ENCODE data around the gene MCTP1. TPM values are rescaled to one million over a fixed set of nuclear protein-coding genes. Genes with fewer than 3 reads are reported as not detected.

MCTP1 gene
- total RNA-seq, 1 donor from 2014 or later: 1.7 TPM

DNA sequence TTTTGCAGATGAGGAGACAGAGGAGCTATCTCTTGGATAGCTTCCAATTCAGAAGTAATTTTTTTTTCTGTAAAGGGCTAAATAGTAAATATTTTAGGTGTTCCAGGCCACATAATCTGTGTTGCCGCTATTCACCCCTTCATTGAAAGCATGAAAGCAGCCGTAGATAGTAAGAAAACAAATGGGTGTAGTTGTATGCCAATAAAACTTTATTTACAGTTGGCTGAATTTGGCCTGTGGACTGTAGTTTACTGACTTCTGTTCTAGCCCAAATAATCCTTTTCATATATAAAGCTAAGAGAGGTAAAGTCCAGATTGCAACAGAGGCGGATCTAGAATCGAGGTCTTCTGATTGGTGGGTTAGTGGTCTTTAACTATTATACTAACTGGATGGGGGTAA lies 537.5 kb downstream of the MCTP1 start:
- Mint-ChIP-seq H3K9me3 (peaks cover 7% of the 10 kb centered on the region), H3K4me3 (no peak overlapping the region), H3K36me3 (ENCODE audit: low read depth) (no peaks in the 10 kb centered on the region), H3K4me1 (peaks cover 20% of the 10 kb centered on the region), H3K27ac (ENCODE audit: unreplicated experiment) (no peak overlapping the region), H3K27me3 (ENCODE audit: low read depth) (no peaks in the 10 kb centered on the region)
- no peak for DNase-seq (ENCODE audit: low read depth, low spot score)
- TF ChIP-seq, protein P1, sequence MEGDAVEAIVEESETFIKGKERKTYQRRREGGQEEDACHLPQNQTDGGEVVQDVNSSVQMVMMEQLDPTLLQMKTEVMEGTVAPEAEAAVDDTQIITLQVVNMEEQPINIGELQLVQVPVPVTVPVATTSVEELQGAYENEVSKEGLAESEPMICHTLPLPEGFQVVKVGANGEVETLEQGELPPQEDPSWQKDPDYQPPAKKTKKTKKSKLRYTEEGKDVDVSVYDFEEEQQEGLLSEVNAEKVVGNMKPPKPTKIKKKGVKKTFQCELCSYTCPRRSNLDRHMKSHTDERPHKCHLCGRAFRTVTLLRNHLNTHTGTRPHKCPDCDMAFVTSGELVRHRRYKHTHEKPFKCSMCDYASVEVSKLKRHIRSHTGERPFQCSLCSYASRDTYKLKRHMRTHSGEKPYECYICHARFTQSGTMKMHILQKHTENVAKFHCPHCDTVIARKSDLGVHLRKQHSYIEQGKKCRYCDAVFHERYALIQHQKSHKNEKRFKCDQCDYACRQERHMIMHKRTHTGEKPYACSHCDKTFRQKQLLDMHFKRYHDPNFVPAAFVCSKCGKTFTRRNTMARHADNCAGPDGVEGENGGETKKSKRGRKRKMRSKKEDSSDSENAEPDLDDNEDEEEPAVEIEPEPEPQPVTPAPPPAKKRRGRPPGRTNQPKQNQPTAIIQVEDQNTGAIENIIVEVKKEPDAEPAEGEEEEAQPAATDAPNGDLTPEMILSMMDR (conservative IDR thresholded peaks at IDR 0.05): no peak

DNA sequence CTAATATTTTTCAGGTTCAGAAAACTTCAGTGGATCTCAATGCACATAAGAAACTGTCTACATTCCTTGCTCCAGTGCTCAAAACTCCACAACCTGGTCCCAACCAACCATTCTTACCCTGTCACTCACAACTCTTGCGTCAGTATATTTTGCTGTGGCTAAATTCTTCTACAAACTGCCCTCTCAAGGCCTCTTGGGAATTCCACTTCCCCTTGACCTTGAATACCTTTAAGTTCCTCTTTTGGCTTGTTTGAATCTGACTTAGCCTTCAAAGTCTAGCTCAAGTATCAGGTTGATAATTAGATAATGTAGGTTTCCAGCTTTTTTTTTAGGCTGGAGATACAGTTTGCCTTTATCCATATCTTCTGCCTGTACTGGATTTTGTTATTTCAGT lies 538.2 kb downstream of the MCTP1 start:
- no peaks in the 10 kb centered on the region for H3K27me3 Mint-ChIP-seq (ENCODE audit: low read depth)
- no peak overlapping the region for H3K4me3 Mint-ChIP-seq
- no peaks in the 10 kb centered on the region for H3K36me3 Mint-ChIP-seq (ENCODE audit: low read depth)
- DNase-seq (ENCODE audit: low read depth, low spot score): no peak
- H3K9me3 Mint-ChIP-seq: peaks cover 7% of the 10 kb centered on the region
- H3K4me1 Mint-ChIP-seq: peaks cover 18% of the 10 kb centered on the region
- H3K27ac Mint-ChIP-seq (ENCODE audit: unreplicated experiment): no peak overlapping the region
- TF ChIP-seq, protein P1 (conservative IDR thresholded peaks at IDR 0.05): no peak

DNA sequence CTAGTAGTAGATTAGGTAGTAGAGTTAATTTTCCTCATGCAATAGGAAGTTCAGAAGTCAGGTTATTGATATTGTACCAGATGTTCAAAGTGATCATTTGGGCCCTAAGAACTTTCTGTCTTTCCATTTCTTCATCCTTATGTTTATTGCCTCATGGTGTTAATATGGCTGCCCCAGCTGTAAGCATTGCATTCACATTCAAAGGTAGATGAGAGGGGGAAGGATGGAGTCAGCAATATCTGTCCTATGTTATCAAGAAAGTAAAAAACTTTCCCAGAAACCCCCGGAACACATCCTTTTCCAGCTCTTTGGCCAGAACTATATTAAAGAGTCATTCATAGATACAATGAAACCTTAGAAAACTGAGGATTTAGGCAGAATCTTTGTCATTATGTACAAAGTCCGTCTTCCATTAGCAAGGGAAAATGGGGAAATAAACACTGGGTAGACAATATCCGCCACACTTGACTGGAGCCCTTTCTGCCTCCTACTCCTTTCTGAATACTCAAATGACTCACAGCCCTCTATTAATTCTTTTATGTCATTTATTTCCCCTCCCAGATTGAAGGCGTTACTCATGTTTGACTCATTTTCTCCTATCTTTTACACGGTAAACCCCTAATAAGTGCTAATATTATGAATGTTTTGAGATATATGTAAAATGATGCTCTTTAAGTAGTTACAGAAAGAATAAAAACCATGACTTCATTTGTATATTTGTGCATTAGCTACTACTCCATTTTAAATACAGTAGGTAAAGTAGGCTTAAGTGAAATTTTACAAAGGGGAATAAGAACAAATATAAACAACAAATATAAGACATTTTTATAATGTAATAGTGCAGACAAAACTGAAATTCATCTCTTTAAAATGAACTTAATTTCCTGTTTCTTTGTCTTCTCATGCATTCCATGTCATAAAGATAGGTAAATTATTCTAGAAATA lies 538.8 kb downstream of the MCTP1 start:
- peaks cover 7% of the 10 kb centered on the region for H3K9me3 Mint-ChIP-seq
- no peak overlapping the region for H3K27ac Mint-ChIP-seq (ENCODE audit: unreplicated experiment)
- peaks cover 11% of the 10 kb centered on the region for H3K4me1 Mint-ChIP-seq
- no peak for DNase-seq (ENCODE audit: low read depth, low spot score)
- TF ChIP-seq, protein P1 (conservative IDR thresholded peaks at IDR 0.05): no peak
- H3K4me3 Mint-ChIP-seq: no peak overlapping the region
- H3K36me3 Mint-ChIP-seq (ENCODE audit: low read depth): no peaks in the 10 kb centered on the region
- no peaks in the 10 kb centered on the region for H3K27me3 Mint-ChIP-seq (ENCODE audit: low read depth)

DNA sequence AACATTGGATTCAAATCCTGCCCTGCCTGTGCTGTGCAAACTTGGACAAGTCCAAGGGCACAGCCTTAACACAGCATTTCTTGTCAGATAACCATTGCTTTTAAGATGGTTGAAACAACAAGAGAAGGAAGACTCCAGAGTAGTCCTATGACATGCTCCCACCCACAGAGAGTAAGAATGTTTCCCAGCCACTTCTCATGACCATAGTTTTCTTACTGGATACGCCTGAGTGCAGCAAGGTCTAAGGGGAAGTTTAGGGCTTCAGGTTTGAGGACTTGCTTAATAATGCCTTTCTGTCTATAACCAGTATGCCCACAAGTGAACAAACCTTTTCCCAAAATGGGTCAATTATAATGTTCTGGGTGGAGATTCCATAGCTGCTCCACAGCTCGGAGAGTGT lies 540.0 kb downstream of the MCTP1 start:
- H3K36me3 Mint-ChIP-seq (ENCODE audit: low read depth): no peaks in the 10 kb centered on the region
- peak overlapping the region; percentile 62 for H3K27ac Mint-ChIP-seq (ENCODE audit: unreplicated experiment)

DNA sequence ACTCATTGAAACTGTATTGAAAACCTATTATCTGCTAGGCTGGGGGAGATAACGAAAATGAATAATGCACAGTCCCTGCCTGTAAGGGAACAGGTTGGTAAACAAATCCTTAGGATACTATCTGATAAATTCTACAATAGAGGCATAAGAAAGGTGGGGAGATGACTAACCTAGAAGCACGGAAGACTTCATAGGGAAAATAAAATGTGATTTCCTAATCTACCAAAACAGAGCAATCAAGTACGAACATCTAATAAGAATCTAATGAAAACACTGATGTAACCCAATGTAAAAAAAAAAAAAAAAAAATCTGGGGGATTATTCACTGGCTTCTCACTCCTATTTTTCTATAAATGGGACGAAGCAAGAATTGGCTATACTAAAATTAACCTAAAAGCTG lies 542.0 kb downstream of the MCTP1 start:
- TF ChIP-seq, protein P1 (conservative IDR thresholded peaks at IDR 0.05): no peak
- DNase-seq (ENCODE audit: low read depth, low spot score): no peak
- peaks cover 6% of the 10 kb centered on the region for H3K4me1 Mint-ChIP-seq
- H3K36me3 Mint-ChIP-seq (ENCODE audit: low read depth): no peaks in the 10 kb centered on the region
- peaks cover 5% of the 10 kb centered on the region for H3K9me3 Mint-ChIP-seq
- H3K27ac Mint-ChIP-seq (ENCODE audit: unreplicated experiment): no peak overlapping the region
- no peak overlapping the region for H3K4me3 Mint-ChIP-seq
- no peaks in the 10 kb centered on the region for H3K27me3 Mint-ChIP-seq (ENCODE audit: low read depth)

More for the DNA sequence above, 540.0 kb downstream of the MCTP1 start:
- no peaks in the 10 kb centered on the region for H3K27me3 Mint-ChIP-seq (ENCODE audit: low read depth)
- no peak for DNase-seq (ENCODE audit: low read depth, low spot score)
- peaks cover 6% of the 10 kb centered on the region for H3K4me1 Mint-ChIP-seq
- no peak overlapping the region for H3K4me3 Mint-ChIP-seq
- TF ChIP-seq, protein P1 (conservative IDR thresholded peaks at IDR 0.05): no peak
- H3K9me3 Mint-ChIP-seq: peaks cover 7% of the 10 kb centered on the region

All from neural crest cell (in vitro differentiated cells).